ENCODE measurements around the gene ZBTB17. TPM values are rescaled to one million over a fixed set of nuclear protein-coding genes. Genes with fewer than 3 reads are reported as not detected.
A peak's percentile ranks its signal among the peaks of the same experiment; 100 is the strongest.
"Not testable (repeated sequence)": the region's sequence is repeated elsewhere in the genome, so short reads cannot be mapped to it uniquely, and the experiment has no call there.

The ZBTB17 gene
- total and polyA plus RNA-seq, 4 donors: 16.7 to 50.8 (median 39.0) TPM

DNA sequence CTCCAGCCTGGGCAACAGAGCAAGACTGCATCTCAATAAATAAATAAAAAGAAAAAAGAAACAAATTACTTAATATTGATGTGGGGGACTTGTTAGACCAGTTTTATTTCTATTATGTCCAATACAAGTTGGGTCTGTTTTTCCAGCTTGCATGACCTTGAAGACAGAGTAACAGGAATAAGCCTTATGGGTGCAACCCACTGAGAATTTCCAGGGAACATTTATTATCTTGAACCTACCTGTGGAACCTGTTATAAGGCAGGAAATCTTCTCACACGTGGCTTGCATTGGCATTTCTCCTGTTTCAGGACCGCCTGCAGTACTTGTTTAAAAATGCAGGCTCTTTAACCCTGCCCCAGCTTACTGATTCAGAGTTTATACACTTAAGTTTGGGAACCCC, 64.0 kb downstream of the ZBTB17 start:
- peaks cover 41% of the 10 kb centered on the region for H3K36me3 ChIP-seq (ENCODE audit: control insufficient read depth, insufficient read depth, low read length)

DNA sequence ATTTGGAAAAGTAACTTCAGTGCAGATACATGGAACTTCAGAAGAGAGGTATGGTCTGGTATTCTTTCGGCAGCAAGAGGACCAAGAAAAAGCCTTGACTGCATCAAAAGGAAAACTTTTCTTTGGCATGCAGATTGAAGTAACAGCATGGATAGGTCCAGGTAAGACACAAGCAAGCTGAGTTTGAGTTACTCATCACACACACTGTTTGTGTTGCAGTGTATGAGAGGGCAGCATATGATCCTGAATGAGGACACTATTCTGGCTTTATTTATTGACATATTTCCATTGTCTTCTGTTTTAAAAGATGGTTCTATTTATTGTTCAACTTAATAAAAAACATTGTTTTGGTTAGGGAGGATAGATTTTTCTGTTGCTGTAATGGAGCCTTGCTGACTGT, 64.8 kb downstream of the ZBTB17 start:
- Histone ChIP-seq H3K27ac (ENCODE audit: low read depth, low read length) (no peak overlapping the region), H3K36me3 (ENCODE audit: control insufficient read depth, insufficient read depth, low read length) (peaks cover 42% of the 10 kb centered on the region)
- WGBS (ENCODE audit: insufficient coverage): 100% methylated on average over 1 of the region's 1 CpG

More for the DNA sequence above, 64.0 kb downstream of the ZBTB17 start:
- DNase-seq (ENCODE audit: low read depth in 4 of 6, low spot score in 6 of 6): no peak
- H3K27ac ChIP-seq (ENCODE audit: low read depth, low read length): no peak overlapping the region
- no peaks in the 10 kb centered on the region for H3K9me3 ChIP-seq (ENCODE audit: control insufficient read depth, insufficient read depth, low read length)
- 83% methylated on average over 1 of the region's 2 CpGs for WGBS (ENCODE audit: insufficient coverage)
- H3K27me3 ChIP-seq (ENCODE audit: control insufficient read depth, insufficient read depth, low read length): no peaks in the 10 kb centered on the region
- H3K4me1 ChIP-seq (ENCODE audit: control insufficient read depth, insufficient read depth, low read length): no peaks in the 10 kb centered on the region
- no peak overlapping the region for H3K4me3 ChIP-seq (ENCODE audit: low read depth, low read length)

DNA sequence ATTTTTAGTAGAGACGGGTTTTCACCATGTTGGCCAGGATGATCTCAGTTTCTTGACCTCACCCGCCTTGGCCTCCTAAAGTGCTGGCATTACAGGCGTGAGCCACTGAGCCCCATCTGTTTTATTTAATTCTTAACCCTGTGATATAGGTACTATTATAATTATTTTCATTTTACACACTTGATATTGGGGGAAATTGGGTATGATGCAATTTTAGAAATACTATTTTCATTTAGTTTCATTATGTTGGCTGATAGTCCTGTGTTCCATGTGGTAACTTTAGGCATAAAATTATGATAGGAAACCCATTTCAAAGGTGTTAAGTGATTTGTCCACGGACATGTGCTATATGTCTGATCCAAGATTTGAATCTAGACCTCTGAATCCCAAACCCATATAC, 67.3 kb downstream of the ZBTB17 start:
- no peak overlapping the region for H3K4me3 ChIP-seq (ENCODE audit: low read depth, low read length)
- no peaks in the 10 kb centered on the region for H3K9me3 ChIP-seq (ENCODE audit: control insufficient read depth, insufficient read depth, low read length)
- no peaks in the 10 kb centered on the region for H3K27me3 ChIP-seq (ENCODE audit: control insufficient read depth, insufficient read depth, low read length)
- no CpG with 5 or more reads among the region's 4 CpGs for WGBS (ENCODE audit: insufficient coverage)
- no peaks in the 10 kb centered on the region for H3K4me1 ChIP-seq (ENCODE audit: control insufficient read depth, insufficient read depth, low read length)
- no peak overlapping the region for H3K27ac ChIP-seq (ENCODE audit: low read depth, low read length)
- no peak for DNase-seq (ENCODE audit: low read depth in 4 of 6, low spot score in 6 of 6)
- peaks cover 41% of the 10 kb centered on the region for H3K36me3 ChIP-seq (ENCODE audit: control insufficient read depth, insufficient read depth, low read length)

More for the DNA sequence above, 64.8 kb downstream of the ZBTB17 start:
- Histone ChIP-seq H3K27me3 (ENCODE audit: control insufficient read depth, insufficient read depth, low read length) (no peaks in the 10 kb centered on the region), H3K4me1 (ENCODE audit: control insufficient read depth, insufficient read depth, low read length) (no peaks in the 10 kb centered on the region), H3K9me3 (ENCODE audit: control insufficient read depth, insufficient read depth, low read length) (no peaks in the 10 kb centered on the region), H3K4me3 (ENCODE audit: low read depth, low read length) (no peak overlapping the region)
- no peak for DNase-seq (ENCODE audit: low read depth in 4 of 6, low spot score in 6 of 6)

DNA sequence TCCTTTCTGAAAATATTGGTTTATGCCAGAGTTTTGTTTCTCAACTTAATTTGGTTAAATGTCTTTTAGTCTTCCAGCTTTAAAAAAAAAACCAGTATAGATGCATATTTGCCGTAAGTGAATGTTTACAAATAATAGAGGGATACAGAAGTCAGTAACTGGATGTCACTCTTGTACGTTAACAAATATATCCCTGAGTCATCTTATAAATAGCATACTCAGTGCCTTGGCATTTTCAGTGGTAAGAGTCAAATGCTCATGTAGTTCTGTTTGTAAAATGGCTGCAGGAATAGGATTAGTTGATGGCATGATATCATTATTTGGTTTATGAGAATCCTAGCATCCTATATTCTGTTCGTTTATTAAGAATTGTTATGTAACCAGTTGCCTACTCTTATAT, 73.0 kb downstream of the ZBTB17 start:
- peaks cover 19% of the 10 kb centered on the region for H3K36me3 ChIP-seq (ENCODE audit: control insufficient read depth, insufficient read depth, low read length)
- H3K9me3 ChIP-seq (ENCODE audit: control insufficient read depth, insufficient read depth, low read length): no peaks in the 10 kb centered on the region
- DNase-seq (ENCODE audit: low read depth in 4 of 6, low spot score in 6 of 6): no peak
- H3K27ac ChIP-seq (ENCODE audit: low read depth, low read length): no peak overlapping the region
- no peak overlapping the region for H3K4me3 ChIP-seq (ENCODE audit: low read depth, low read length)
- H3K27me3 ChIP-seq (ENCODE audit: control insufficient read depth, insufficient read depth, low read length): no peaks in the 10 kb centered on the region
- WGBS (ENCODE audit: insufficient coverage): no CpG with 5 or more reads among the region's 3 CpGs
- H3K4me1 ChIP-seq (ENCODE audit: control insufficient read depth, insufficient read depth, low read length): no peaks in the 10 kb centered on the region

DNA sequence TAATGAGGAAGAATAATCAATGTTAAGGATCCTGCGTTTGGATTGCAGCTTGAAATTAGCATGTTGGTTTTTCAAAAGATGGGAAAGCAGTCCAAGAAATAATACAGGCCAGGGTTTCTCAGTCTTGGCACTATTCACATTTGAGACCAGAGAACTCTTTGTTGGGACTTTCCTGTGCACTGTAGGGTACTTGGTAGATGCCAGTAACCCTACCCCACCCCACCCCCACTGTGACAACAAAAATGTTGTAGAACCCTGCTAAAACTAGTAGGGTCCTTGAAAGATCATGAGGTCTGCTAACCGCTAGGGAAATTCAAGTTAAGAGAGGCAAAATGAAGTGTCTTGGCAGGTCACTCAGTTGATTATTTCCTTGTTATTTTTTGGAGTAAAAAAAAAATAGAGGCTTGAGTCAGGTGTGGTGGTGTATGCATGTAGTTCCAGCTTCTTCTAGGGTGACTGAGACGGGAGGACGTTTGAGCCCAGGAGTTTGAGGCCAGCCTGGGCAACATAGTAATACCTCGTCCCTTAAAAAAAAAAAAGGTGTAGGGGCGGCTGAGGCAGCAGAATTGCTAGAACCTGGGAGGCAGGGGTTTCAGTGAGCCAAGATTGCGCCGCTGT, 75.1 kb downstream of the ZBTB17 start:
- WGBS (ENCODE audit: insufficient coverage): 58% methylated on average over 3 of the region's 8 CpGs
- Histone ChIP-seq H3K4me3 (ENCODE audit: low read depth, low read length) (no peak overlapping the region), H3K27ac (ENCODE audit: low read depth, low read length) (peak overlapping the region; percentile 10)

DNA sequence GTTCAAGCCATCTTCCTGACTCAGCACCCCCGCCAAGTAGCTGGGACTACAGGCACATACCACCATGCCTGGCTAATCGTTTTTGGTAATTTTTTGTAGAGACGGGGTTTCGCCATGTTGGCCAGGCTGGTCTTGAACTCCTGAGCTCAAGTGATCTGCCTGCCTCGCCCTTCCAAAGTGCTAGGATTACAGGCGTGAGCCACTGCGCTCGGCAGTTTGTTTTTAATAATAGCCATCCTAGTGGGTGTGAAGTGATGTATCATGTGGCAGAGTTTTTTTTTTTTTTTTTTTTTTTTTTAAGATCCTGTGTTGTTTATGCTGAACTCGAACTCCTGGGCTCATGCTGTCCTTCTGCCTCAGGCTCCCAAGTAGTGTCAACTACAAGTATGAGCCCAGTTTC, 76.6 kb downstream of the ZBTB17 start:
- Histone ChIP-seq H3K4me3 (ENCODE audit: low read depth, low read length) (no peak overlapping the region), H3K27ac (ENCODE audit: low read depth, low read length) (no peak overlapping the region), H3K27me3 (ENCODE audit: control insufficient read depth, insufficient read depth, low read length) (no peaks in the 10 kb centered on the region), H3K4me1 (ENCODE audit: control insufficient read depth, insufficient read depth, low read length) (no peaks in the 10 kb centered on the region), H3K9me3 (ENCODE audit: control insufficient read depth, insufficient read depth, low read length) (no peaks in the 10 kb centered on the region), H3K36me3 (ENCODE audit: control insufficient read depth, insufficient read depth, low read length) (peaks cover 8% of the 10 kb centered on the region)
- WGBS (ENCODE audit: insufficient coverage): 90% methylated on average over 7 of the region's 9 CpGs
- no peak for DNase-seq (ENCODE audit: low read depth in 4 of 6, low spot score in 6 of 6)

More for the DNA sequence above, 75.1 kb downstream of the ZBTB17 start:
- H3K9me3 ChIP-seq (ENCODE audit: control insufficient read depth, insufficient read depth, low read length): no peaks in the 10 kb centered on the region
- no peaks in the 10 kb centered on the region for H3K4me1 ChIP-seq (ENCODE audit: control insufficient read depth, insufficient read depth, low read length)
- peaks cover 12% of the 10 kb centered on the region for H3K36me3 ChIP-seq (ENCODE audit: control insufficient read depth, insufficient read depth, low read length)
- peak in 1 of 6 donors; percentile 32 for DNase-seq (ENCODE audit: low read depth in 4 of 6, low spot score in 6 of 6)
- no peaks in the 10 kb centered on the region for H3K27me3 ChIP-seq (ENCODE audit: control insufficient read depth, insufficient read depth, low read length)

DNA sequence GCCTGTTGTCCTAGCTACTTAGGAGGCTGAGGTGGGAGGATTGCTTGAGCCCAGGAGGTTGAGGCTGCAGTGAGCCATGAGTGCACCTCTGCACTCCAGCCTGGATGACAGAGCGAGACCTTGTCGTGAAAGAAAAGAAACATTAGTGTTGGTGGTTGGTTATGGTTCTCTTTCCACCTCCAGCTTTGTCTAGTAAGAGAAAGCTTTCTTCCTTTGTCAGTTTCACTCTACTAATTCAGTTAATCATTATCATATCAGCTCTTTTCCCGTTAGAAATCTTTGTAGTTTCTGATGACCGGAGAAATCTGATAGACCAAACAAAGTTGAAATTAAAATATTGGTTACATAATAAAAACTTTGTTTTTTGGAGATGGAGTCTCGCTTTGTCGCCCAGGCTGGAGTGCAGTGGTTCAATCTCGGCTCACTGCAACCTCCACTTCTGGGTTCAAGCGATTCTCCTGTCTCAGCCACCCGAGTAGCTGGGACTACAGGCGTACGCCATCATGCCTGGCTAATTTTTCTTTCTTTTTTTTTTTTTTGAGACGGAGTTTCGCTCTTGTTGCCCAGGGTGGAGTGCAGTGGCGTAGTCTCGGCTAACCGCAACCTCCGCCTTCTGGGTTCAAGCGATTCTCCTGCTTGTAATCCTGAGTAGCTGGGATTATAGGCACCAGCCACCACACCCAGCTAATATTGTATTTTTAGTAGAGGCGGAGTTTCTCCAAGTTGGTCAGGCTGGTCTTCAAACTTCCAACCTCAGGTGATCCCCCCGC, 78.9 kb downstream of the ZBTB17 start:
- H3K4me1 ChIP-seq (ENCODE audit: control insufficient read depth, insufficient read depth, low read length); H3K27ac ChIP-seq (ENCODE audit: low read depth, low read length); H3K27me3 ChIP-seq (ENCODE audit: control insufficient read depth, insufficient read depth, low read length); DNase-seq (ENCODE audit: low read depth in 4 of 6, low spot score in 6 of 6); H3K36me3 ChIP-seq (ENCODE audit: control insufficient read depth, insufficient read depth, low read length); H3K9me3 ChIP-seq (ENCODE audit: control insufficient read depth, insufficient read depth, low read length); H3K4me3 ChIP-seq (ENCODE audit: low read depth, low read length): not testable (repeated sequence)
- WGBS (ENCODE audit: insufficient coverage): 96% methylated on average over 7 of the region's 20 CpGs

DNA sequence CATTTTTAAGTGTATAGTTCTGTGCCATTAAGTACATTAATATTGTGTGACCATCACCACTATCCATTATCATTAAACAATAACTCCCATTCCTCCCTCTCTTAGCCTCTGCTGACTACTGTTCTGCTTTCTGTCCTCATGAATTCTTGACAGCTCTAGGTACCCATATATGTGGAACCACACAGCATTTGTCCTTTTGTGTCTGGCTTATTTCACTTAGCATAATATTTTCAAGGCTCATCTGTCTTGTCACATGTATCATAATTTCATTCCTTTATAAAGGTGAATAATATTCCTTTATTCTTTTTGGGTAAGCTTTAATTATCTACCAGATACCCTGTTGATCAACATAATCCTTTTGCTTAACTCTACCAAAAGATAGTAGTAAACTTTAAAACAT, 80.7 kb downstream of the ZBTB17 start:
- H3K27ac ChIP-seq (ENCODE audit: low read depth, low read length): no peak overlapping the region
- DNase-seq (ENCODE audit: low read depth in 4 of 6, low spot score in 6 of 6): no peak
- H3K4me1 ChIP-seq (ENCODE audit: control insufficient read depth, insufficient read depth, low read length): no peaks in the 10 kb centered on the region

DNA sequence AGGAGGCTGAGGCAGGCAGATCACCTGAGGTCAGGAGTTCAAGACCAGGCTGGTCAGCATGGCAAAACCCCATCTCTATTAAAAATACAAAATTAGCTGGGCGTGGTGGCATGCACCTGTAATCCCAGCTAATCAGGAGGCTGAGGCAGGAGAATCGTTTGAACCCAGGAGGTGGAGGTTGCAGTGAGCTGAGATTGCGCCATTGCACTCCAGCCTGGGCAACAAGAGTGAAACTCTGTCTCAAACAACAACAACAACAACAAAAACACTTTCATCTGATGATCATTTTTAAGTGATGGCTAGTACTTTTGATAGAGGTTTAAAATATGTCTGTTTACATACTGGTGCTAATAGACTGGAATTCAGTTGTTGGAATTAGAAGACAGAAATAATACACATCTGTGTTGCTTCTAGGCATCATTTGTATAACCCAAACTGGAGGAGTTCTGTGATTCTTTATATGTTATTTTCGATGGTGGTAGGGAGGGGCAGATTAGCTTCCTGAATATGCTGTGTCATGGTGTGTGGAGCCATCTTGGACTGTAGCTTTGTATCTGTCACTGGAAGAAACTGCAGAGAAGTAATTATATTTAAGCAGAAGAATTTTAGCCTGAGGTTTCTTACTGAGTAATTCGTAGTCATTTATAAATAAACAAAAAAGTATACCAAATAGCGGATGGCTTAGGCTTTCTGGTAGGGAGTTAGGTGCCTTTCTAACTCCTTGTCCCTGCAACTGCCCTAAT, 82.9 kb downstream of the ZBTB17 start:
- H3K9me3 ChIP-seq (ENCODE audit: control insufficient read depth, insufficient read depth, low read length); H3K27ac ChIP-seq (ENCODE audit: low read depth, low read length); H3K27me3 ChIP-seq (ENCODE audit: control insufficient read depth, insufficient read depth, low read length); DNase-seq (ENCODE audit: low read depth in 4 of 6, low spot score in 6 of 6); H3K4me1 ChIP-seq (ENCODE audit: control insufficient read depth, insufficient read depth, low read length); H3K4me3 ChIP-seq (ENCODE audit: low read depth, low read length): not testable (repeated sequence)
- peaks cover 10% of the 10 kb centered on the region for H3K36me3 ChIP-seq (ENCODE audit: control insufficient read depth, insufficient read depth, low read length)
- 100% methylated on average over 1 of the region's 6 CpGs for WGBS (ENCODE audit: insufficient coverage)

More for the DNA sequence above, 80.7 kb downstream of the ZBTB17 start:
- H3K36me3 ChIP-seq (ENCODE audit: control insufficient read depth, insufficient read depth, low read length): peaks cover 7% of the 10 kb centered on the region
- no peaks in the 10 kb centered on the region for H3K27me3 ChIP-seq (ENCODE audit: control insufficient read depth, insufficient read depth, low read length)
- H3K9me3 ChIP-seq (ENCODE audit: control insufficient read depth, insufficient read depth, low read length): no peaks in the 10 kb centered on the region
- no peak overlapping the region for H3K4me3 ChIP-seq (ENCODE audit: low read depth, low read length)

Data from spinal cord (tissue), 10 donors.